Measurements from ENCODE around the gene ACE. TPM values are rescaled to one million over a fixed set of nuclear protein-coding genes. Genes with fewer than 3 reads are reported as not detected.
A peak's percentile ranks its signal among the peaks of the same experiment; 100 is the strongest.
"Not testable (repeated sequence)": the region's sequence is repeated elsewhere in the genome, so short reads cannot be mapped to it uniquely, and the experiment has no call there.

ACE gene
- total RNA-seq, 4 donors from 2014 or later = 1.7 to 6.3 (median 4.8) TPM

GRCh38 chr17:63464691-63465236 lies 12.1 kb upstream of the ACE start:
- Histone ChIP-seq H3K9me3 (no peaks in the 10 kb centered on the region), H3K36me3 (no peaks in the 10 kb centered on the region), H3K4me3 (no peak overlapping the region), H3K27ac (no peak overlapping the region), H3K4me1 (no peaks in the 10 kb centered on the region), H3K27me3 (peaks cover 0 to 3% (median 0%) of the 10 kb centered on the region in 3 donors)
- DNase-seq = no peak
- no peak for ATAC-seq
- in situ Hi-C loops (cut with MboI; ENCODE audit: low sequenced_read_pairs in 4 of 4) = loop anchor here in 1 of 4 donors (25.0 kb wide), 1 partner anchor 102 kb away; no protein-coding TSS in a partner anchor
- intact Hi-C loops (cut with DNase I; ENCODE audit: low total_unique reads) = no loop called here
- no peak for TF ChIP-seq POLR2A (IDR thresholded peaks at IDR 0.05)
- TF ChIP-seq, protein P1, sequence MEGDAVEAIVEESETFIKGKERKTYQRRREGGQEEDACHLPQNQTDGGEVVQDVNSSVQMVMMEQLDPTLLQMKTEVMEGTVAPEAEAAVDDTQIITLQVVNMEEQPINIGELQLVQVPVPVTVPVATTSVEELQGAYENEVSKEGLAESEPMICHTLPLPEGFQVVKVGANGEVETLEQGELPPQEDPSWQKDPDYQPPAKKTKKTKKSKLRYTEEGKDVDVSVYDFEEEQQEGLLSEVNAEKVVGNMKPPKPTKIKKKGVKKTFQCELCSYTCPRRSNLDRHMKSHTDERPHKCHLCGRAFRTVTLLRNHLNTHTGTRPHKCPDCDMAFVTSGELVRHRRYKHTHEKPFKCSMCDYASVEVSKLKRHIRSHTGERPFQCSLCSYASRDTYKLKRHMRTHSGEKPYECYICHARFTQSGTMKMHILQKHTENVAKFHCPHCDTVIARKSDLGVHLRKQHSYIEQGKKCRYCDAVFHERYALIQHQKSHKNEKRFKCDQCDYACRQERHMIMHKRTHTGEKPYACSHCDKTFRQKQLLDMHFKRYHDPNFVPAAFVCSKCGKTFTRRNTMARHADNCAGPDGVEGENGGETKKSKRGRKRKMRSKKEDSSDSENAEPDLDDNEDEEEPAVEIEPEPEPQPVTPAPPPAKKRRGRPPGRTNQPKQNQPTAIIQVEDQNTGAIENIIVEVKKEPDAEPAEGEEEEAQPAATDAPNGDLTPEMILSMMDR (IDR thresholded peaks at IDR 0.05 in 4 of 5, conservative IDR thresholded peaks at IDR 0.05 in 1 of 5) = no peak

GRCh38 chr17:63468099-63468498 lies 8.8 kb upstream of the ACE start:
- ATAC-seq; H3K4me3 ChIP-seq; DNase-seq; H3K36me3 ChIP-seq; H3K27me3 ChIP-seq; H3K9me3 ChIP-seq; intact Hi-C loops (cut with DNase I; ENCODE audit: low total_unique reads); H3K27ac ChIP-seq; H3K4me1 ChIP-seq: not testable (repeated sequence)
- in situ Hi-C loops (cut with MboI; ENCODE audit: low sequenced_read_pairs in 4 of 4) = loop anchor here in 1 of 4 donors (25.0 kb wide), 1 partner anchor 106 kb away; no protein-coding TSS in a partner anchor

- no peak overlapping the region for H3K4me3 ChIP-seq
- no peak for DNase-seq
- intact Hi-C loops (cut with DNase I; ENCODE audit: low total_unique reads) (no loop called here), in situ Hi-C loops (cut with MboI; ENCODE audit: low sequenced_read_pairs in 4 of 4) (loop anchor here in 2 of 4 donors (10.0 to 25.0 kb wide), 2 partner anchors 49 to 112 kb away; no protein-coding TSS in a partner anchor)
- no peak for TF ChIP-seq POLR2A (IDR thresholded peaks at IDR 0.05)
- H3K27ac ChIP-seq = peak overlapping the region in 2 of 4 donors; percentile 58 to 59
- peaks cover 11 to 28% (median 23%) of the 10 kb centered on the region in 3 donors for H3K27me3 ChIP-seq
- no peaks in the 10 kb centered on the region for H3K9me3 ChIP-seq
- H3K36me3 ChIP-seq = no peaks in the 10 kb centered on the region
- peak; percentile 60 to 75 for ATAC-seq
- H3K4me1 ChIP-seq = peaks cover 5 to 15% of the 10 kb centered on the region in 2 donors
These were observed 2.7 kb upstream of the ACE start for GRCh38 chr17:63474174-63474573.

- in situ Hi-C loops (cut with MboI; ENCODE audit: low sequenced_read_pairs in 4 of 4) (loop anchor here in 2 of 4 donors (10.0 to 25.0 kb wide), 2 partner anchors 50 to 113 kb away; no protein-coding TSS in a partner anchor), intact Hi-C loops (cut with DNase I; ENCODE audit: low total_unique reads) (loop anchor here (5.0 kb wide), 1 partner anchor 33 kb away; no protein-coding TSS in a partner anchor)
- DNase-seq (no peak), ATAC-seq (no peak)
- no peaks in the 10 kb centered on the region for H3K36me3 ChIP-seq
- peak overlapping the region in 3 of 4 donors; percentile 55 to 59 (median 58) for H3K27ac ChIP-seq
- TF ChIP-seq POLR2A (IDR thresholded peaks at IDR 0.05) = no peak
- no peaks in the 10 kb centered on the region for H3K9me3 ChIP-seq
- H3K4me1 ChIP-seq = peaks cover 5 to 15% of the 10 kb centered on the region in 2 donors
- peaks cover 11 to 32% (median 23%) of the 10 kb centered on the region in 3 donors for H3K27me3 ChIP-seq
- no peak overlapping the region for H3K4me3 ChIP-seq
These were observed 2.0 kb upstream of the ACE start for GRCh38 chr17:63474586-63475460.

DNA sequence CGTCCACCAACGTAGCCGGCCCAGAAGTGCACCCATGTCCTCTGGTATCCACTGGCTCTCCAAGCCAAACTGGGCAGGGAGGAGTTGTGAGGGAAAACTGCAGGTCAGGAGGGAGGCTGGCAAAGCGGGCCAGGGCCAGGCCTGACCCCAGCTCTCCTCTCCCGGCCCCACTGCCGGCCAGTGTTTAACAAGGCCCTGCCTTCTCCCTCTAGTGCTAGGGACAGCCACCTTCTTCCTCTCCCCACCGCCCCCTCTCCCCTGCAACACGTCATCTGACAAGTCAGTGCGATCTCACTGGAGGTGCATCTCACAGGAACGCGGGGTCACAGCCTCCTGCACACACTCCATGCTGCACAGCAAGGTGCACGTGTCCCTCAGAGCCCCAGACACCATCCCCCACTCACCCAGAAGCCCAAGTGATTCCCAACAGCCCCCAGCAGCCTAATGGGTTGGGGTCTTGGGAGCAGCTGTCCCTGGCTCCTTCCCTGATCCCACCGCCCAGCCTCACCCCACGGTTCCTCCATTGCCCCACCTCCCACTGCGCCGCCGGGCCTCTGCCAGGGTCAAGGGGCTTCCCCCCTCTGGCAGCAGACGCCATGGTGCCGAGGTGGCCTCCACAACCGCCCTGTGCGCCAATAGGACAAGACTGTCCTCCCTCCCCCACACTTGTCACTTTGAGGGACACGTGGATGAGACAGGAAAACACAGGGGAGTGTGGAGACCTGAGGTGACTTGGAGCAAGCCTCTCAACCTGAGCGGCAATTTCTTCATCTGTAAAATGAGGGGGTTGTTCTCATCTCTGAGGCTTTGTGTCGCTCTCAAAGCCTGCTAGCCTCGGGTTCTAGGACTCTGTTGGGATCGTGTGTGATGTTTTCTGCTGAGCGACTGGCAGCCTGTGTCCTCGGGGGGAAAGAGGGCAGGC lies 1.1 kb upstream of the ACE start:
- Histone ChIP-seq H3K27ac (peak overlapping the region in 3 of 4 donors; percentile 55 to 59 (median 58)), H3K27me3 (peaks cover 11 to 32% (median 18%) of the 10 kb centered on the region in 3 donors), H3K4me1 (peaks cover 5 to 15% of the 10 kb centered on the region in 2 donors), H3K4me3 (peak overlapping the region in 2 of 4 donors; percentile 53), H3K36me3 (no peaks in the 10 kb centered on the region), H3K9me3 (no peaks in the 10 kb centered on the region)
- no peak for TF ChIP-seq POLR2A (IDR thresholded peaks at IDR 0.05)
- TF ChIP-seq, protein P1 (IDR thresholded peaks at IDR 0.05 in 4 of 5, conservative IDR thresholded peaks at IDR 0.05 in 1 of 5) = no peak
- DNase-seq (no peak), ATAC-seq (no peak)
- intact Hi-C loops (cut with DNase I; ENCODE audit: low total_unique reads) (loop anchor here (5.0 kb wide), 1 partner anchor 33 kb away; no protein-coding TSS in a partner anchor), in situ Hi-C loops (cut with MboI; ENCODE audit: low sequenced_read_pairs in 4 of 4) (loop anchor here in 1 of 4 donors (10.0 kb wide), 1 partner anchor 51 kb away; no protein-coding TSS in a partner anchor)

Measured in gastrocnemius medialis (tissue), 4 donors.